GM18511 (cell line): ENCODE measurements around the gene IKZF2.

Source experiments
- ATAC-seq: cut with Tn5 transposase; IDR thresholded peaks from one replicate; pipeline ENCODE4 v1.9.1; 2021; ENCODE audit warnings: mild to moderate bottlenecking, moderate library complexity; ENCODE audit not compliant: unreplicated experiment

Gene IKZF2

DNA sequence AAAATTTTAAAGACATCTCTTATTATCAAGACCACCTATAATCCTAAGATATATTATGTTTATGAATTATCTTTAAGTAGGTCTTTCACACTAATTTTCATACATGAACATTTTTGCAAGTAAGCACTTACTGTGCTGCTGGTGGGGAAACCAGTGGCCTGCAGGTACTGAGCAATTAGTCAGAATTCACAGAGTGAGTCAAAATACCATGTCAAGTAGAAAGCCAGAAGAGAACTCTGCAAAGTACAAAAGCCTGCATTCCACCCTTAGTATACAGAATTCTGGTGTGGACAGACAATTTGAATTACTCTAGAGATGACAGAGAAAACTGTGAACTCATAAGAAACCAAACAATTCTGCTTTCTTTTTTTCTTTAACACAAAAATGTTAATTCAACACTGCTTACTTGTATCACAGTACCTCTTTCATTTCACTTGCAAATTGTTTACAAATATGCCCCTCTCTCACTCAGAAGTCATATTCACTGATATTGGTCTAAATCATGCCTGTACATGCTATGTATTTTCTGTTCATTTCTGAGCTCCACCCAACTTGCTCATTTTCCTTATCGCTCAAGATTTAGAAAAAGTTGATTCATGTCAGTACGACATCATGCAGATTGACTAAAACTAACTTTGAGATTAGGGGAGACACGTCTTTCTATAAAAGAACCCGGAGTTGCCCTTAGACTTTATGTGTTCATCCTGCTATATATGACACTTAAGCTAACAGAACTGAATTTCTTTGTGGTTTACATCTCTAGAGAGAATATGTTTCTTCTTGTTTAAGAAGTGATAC lies 182.9 kb downstream of the IKZF2 start:
- peak; percentile 55 for ATAC-seq

DNA sequence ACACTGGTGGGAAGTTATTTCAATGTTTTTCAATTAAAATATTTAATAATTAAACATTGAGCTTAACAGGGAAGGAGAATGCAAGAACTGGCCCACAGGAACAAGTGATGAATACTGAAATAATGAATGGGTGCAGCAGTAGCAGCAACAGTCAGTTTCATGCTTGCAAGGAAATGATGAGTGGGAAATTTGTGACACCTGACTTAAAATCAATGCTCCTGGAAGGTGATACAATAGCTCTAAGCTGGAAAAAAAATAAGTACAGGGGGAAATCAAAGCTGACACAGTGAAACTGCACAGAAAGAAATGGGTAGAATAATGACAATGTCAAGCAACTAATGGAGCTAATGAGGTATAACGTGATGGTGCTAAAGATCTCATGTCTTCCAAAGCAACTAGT lies 184.5 kb downstream of the IKZF2 start:
- ATAC-seq: no peak

DNA sequence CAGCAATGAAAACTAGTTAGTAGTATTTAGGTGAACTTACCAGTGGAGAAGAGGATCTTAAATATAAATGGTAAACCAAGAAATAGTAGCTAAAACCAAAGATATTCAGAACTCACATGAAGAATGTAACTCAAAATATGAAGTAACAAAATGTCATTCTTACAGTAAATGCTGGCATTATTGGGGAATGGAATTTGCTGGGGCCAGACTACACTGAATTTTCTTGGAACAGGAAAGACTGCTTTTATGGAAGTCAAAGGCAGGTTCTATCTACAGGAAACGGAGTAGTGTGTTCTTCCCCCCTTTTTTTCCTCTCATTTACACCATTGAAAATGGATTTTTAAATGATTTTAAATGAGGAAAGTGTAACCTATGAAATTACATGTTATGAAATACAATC lies 188.7 kb downstream of the IKZF2 start:
- ATAC-seq: no peak

DNA sequence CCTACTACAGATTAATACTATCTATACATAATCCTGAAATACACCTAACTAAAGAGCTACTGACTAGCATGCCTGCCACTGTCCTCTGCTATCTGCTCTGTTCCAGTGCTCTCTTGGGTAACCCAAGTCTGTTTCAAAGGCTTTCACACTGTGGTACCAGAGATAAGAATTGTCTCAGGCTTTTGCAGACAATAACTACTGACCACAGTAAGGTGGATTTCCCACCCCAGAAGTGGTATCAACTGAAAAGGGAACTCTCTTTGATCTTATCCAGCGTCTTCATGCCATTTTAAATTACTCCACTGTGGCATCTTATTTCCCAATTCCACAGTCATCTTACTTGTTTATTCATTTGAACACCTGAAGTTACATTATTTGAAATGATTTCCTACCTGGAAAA lies 190.2 kb downstream of the IKZF2 start:
- ATAC-seq: no peak

DNA sequence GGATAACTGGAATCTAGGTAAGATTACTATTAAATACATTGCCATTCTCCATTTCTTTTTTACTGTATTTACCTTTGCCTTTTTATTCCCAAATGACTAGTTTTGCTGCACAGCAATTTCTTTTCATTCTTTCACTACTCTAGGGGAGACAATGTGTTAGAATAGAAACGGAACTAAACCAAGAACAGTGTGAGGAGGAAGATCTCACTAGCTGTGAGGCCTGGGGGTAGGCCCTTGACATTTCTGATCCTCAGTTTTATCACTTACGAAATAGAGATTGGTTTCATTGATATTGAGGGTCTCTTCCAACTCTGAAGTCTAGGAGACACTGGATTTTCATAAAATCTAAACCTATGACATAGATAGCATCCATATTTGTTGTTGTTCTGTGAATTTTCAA lies 191.1 kb downstream of the IKZF2 start:
- no peak for ATAC-seq

DNA sequence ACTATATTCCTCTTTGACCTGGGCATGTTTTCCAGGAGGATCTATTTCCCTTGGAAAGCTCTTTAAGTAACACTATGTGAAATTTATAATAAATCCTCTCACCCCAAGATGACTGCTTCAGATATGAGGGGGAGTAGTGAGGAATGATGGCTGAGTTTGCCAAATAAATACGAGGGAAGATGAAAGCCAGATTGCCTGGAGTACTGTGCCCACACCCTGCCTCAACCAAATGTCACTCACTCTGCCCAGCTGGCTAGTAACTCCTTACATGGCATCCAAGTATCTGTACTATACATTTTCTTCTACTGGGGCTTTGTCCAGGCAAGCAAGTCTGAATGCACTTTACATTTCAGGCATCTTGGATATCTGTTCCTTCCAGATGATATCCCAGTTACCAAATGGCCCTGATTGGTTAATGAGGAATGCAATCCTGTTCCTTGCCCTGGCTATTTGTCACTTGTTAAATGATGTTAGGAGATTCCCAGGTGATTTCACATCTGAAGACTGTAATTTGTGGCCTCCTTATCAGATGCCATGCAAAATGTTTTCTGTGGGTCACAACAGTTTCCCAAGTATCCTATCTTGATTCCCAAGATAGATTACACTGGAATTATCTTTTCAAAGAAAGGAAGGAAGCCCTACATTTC lies 191.8 kb downstream of the IKZF2 start:
- ATAC-seq: no peak

DNA sequence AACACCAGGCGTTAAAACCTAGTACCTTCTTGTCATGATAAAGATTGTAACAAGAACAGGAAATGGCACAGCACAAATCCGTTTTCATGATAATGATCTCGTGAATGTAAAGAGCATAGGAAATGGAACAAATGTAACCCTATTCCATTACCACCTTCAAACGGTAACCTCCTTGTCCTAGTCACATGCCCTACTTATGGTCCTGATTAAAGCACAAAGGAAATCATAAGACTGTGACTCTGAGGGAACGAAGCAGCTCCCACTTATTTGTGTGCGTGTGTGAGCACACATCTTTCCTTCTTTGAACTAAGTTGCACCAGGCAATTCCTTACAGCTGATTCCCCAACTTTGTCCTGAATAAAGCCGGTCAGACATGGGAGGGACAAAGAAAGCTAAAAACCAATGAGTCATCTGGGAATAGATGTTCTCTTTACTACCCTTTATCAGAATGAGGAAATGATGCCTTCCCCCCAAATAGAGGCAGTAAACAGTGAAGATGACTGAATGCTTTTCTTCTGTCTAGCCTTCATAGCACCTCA lies 192.6 kb downstream of the IKZF2 start:
- no peak for ATAC-seq

DNA sequence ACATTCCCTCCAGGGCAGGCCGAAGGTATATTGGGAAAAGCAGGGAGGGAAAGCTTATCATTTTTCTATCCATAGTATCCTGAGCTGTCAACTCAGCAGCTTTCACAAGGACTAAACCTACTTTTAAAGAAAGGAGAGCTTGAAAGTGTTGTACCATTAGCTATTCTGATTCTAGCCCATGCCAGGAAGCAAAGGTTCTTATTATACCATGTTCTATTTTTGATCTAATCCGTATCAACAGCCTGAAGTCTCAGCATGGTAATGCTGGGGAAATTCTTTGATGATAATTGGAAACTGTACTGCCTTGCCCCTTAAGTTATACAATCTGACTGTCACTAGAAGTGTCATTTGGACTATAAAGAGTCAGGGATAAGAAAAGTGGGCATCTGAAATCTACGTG lies 193.3 kb downstream of the IKZF2 start:
- ATAC-seq: no peak

DNA sequence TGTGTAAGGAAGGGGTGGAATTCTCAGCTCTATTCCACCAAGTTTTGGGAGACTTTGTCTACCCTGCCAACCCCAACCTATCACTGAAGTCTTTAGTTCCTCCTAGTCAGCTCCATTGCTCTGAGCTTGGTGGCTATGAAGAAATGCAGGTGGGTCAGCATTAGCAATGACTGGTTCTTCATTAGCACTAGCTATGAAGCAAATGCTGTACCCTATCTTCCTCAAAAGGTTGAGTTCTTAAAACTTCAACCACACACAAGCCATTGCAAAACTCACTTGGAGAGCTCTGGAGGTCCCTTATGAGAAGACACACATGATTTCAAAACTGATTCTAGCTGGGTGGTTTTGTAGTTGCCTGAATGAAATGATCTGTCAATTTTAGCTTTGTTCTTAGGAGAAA lies 193.8 kb downstream of the IKZF2 start:
- no peak for ATAC-seq

DNA sequence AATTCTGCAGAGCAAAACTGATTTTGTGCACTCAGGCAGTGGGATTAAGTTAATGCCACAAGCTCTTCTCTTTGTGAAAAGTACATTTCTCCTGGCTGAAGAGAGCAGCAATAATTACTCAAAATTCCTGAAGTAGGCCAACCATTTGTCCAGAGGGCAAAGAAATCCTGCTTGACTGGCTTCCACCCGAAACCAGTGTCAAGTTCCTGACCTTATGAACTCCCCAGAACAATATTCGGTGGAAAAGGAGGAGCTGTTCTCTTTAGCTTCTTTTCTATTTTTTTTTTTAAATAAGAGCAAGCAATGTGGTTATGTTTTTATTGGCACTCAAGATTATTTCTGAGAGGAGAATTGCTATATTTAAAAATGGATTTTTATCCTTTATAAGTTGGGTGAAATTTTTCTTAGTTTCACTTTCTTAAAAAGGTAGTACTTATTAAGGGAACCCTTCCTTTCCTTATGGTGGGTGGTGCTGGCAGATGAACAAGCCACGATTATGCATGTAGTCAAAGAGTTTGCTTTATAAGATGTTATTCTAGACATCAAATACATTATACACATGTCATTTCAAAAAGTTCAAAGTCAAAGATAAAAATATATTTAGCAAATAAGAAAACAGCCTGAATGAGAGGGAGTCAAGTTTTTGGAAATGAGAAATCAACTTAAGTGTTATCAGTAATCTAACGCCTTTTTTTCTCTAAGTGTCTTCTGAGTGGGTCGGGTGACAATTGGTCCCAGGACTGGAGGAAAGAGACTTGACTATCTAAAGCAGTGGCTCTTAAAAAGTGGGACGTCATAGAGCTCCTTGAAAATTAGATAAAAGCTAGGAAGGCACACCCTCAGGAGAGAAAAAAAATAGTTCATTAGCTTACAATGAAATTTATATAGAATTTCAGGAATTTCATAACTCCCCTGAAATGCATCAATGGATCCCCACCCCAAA lies 194.5 kb downstream of the IKZF2 start:
- ATAC-seq: no peak

DNA sequence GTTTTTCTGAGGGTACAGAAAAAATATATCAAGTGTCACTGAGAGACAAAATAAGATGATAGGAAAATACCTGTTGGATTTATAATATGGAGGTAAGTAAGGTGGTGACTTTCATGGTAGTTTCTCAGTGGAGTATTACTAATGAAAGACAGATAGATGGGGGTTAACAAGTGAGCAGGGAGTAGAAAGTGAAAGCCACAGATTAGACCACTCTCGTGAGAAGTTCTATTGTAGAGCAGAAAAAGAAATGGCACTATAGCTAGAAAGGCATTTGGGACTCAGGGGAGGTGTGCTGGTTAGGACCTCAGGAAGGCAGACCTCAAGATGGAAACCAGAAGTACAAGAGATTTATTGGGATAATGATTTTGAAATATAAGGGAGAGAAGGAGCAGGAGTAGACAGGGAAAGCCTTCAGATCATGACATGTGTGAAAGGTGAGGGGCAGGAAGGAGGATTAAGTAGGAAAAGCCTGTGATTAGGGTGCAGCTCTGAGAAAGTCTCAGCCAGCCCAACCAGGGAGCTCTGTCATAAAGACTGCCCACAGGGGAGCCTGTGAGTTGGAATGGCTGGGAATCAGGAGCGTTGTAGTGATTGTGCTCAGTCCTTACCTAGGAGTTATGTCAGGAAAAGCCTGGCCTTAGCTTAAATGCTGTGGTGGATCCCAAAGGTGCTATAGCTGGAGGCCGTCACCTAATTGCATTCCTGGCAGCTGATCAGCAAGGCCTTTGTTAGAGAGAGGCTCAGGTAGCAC lies 198.1 kb downstream of the IKZF2 start:
- ATAC-seq: peak; percentile 95

DNA sequence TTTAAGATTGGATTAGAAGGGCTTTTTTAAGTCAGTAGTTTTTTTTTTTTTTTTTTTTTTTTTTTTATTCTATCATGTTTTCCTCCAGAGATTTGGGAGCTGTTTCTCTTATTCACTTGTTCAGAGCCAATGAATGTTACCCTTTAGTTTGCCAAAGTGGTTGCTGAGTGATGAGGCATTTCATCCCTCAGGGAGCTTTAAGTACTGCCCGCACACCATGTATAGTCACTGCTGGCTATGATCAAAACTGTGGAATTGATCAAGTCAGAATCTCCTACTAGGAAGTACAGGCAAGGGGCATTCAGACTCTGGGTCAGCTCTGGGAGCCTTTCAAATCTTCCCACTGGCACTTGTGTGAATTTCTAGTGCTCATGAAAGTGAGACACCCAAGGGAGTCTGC lies 201.6 kb downstream of the IKZF2 start:
- no peak for ATAC-seq
